Bladder microvascular endothelial cell (primary cell): Measurements from ENCODE around the gene C5orf58. TPM values are rescaled to one million over a fixed set of nuclear protein-coding genes. Genes with fewer than 3 reads are reported as not detected.

Source experiments
- total RNA-seq: library from RNA; depleted of rRNA; stranded (reverse); fragments of >200 nt; gene quantifications from 2 replicates; pipeline ENCODE4 v1.2.3, GENCODE V29; 2014

Gene C5orf58
- total RNA-seq = not detected in 2 replicates

GRCh38 chr5:170232786-170233185, at the start of gene C5orf58:
Gene C5orf58, plus strand, starts transcription at chr5:170232985. Its CDS starts 1,992 bp downstream, at chr5:170234977.

Other genes with a start within 250 kb of the C5orf58 start
- not detected in 2 replicates for gene FOXI1, start 127.1 kb upstream of the C5orf58 start, total RNA-seq
- gene LCP2, start 64.8 kb downstream of the C5orf58 start, total RNA-seq = 1.2 and 2.1 TPM in 2 replicates
- gene KCNMB1, start 156.4 kb downstream of the C5orf58 start, total RNA-seq = under 0.01 TPM in 1 of 2 replicates, not detected in the other